ENCODE measurements around the gene CMTM4.
"Not testable (repeated sequence)": the region's sequence is repeated elsewhere in the genome, so short reads cannot be mapped to it uniquely, and the experiment has no call there.

The CMTM4 gene

GRCh38 chr16:66616169-66616568, 80.4 kb downstream of the CMTM4 start:
- DNase-seq (ENCODE audit: low read depth) = peak; percentile 22

GRCh38 chr16:66614161-66614802, 82.3 kb downstream of the CMTM4 start:
- no peak for DNase-seq (ENCODE audit: low read depth)

- DNase-seq (ENCODE audit: low read depth) = no peak
Measured at GRCh38 chr16:66612422-66612821, 84.1 kb downstream of the CMTM4 start.

GRCh38 chr16:66611911-66612310, 84.6 kb downstream of the CMTM4 start:
- not testable (repeated sequence) for DNase-seq (ENCODE audit: low read depth)

GRCh38 chr16:66610111-66610820, 86.3 kb downstream of the CMTM4 start:
- no peak for DNase-seq (ENCODE audit: low read depth)

- DNase-seq (ENCODE audit: low read depth) = no peak
Measured at GRCh38 chr16:66609139-66609510, 87.4 kb downstream of the CMTM4 start.

GRCh38 chr16:66608241-66609138, 88.1 kb downstream of the CMTM4 start:
- DNase-seq (ENCODE audit: low read depth) = peak; percentile 74

GRCh38 chr16:66605979-66606751, 90.4 kb downstream of the CMTM4 start:
- no peak for DNase-seq (ENCODE audit: low read depth)

GRCh38 chr16:66605177-66605978, 91.2 kb downstream of the CMTM4 start:
- peak; percentile 26 for DNase-seq (ENCODE audit: low read depth)

GRCh38 chr16:66604376-66605176, 92.0 kb downstream of the CMTM4 start, which contains the start of gene CMTM3:
Gene CMTM3, plus strand, starts transcription at chr16:66604704. Its CDS starts 102 bp downstream, at chr16:66604806.
- peak; percentile 36 for DNase-seq (ENCODE audit: low read depth)

GRCh38 chr16:66603537-66604375, 92.8 kb downstream of the CMTM4 start:
- DNase-seq (ENCODE audit: low read depth) = peak; percentile 44

- no peak for DNase-seq (ENCODE audit: low read depth)
Measured at GRCh38 chr16:66601471-66601870, 95.1 kb downstream of the CMTM4 start.

GRCh38 chr16:66600477-66600876, 96.1 kb downstream of the CMTM4 start:
- DNase-seq (ENCODE audit: low read depth) = no peak

- DNase-seq (ENCODE audit: low read depth) = no peak
Measured at GRCh38 chr16:66599726-66600125, 96.8 kb downstream of the CMTM4 start.

GRCh38 chr16:66598111-66598510, 98.4 kb downstream of the CMTM4 start:
- no peak for DNase-seq (ENCODE audit: low read depth)

GRCh38 chr16:66596986-66597848, 99.3 kb downstream of the CMTM4 start:
- DNase-seq (ENCODE audit: low read depth) = no peak

- not testable (repeated sequence) for DNase-seq (ENCODE audit: low read depth)
Measured at GRCh38 chr16:66596559-66596958, 100.0 kb downstream of the CMTM4 start.

GRCh38 chr16:66594739-66595138, 101.8 kb downstream of the CMTM4 start:
- no peak for DNase-seq (ENCODE audit: low read depth)

Data from fibroblast of gingiva (primary cell).